Liver (tissue), 9 donors: ENCODE results near the gene TUBA8. TPM values are rescaled to one million over a fixed set of nuclear protein-coding genes. Genes with fewer than 3 reads are reported as not detected.

Source experiments
- DNase-seq: peaks from one replicate; pipeline ENCODE4 v3.0.0-alpha.2; 2017; ENCODE audit warnings: low spot score
- H3K27ac ChIP-seq, 2 donors: one replicate each; pipeline ENCODE4 v1.7.0; 2013; ENCODE audit warnings: inconsistent platforms in 2 of 2, low read length in 2 of 2, control low read depth in 1 of 2, low read depth in 1 of 2, mild to moderate bottlenecking in 1 of 2
- H3K27me3 ChIP-seq, 4 donors: one replicate each; pipeline versions ENCODE4 v1.6.1 to v1.7.0; 2013; ENCODE audit warnings: low read length in 3 of 4, inconsistent platforms in 1 of 4, mild to moderate bottlenecking in 1 of 4, moderate library complexity in 1 of 4; ENCODE audit not compliant: control insufficient read depth in 4 of 4, insufficient read depth in 4 of 4
- H3K36me3 ChIP-seq, 4 donors: one replicate each; pipeline versions ENCODE4 v1.6.1 to v1.7.0; 2013; ENCODE audit warnings: low read length in 3 of 4, mild to moderate bottlenecking in 3 of 4, low read depth in 1 of 4, moderate library complexity in 1 of 4; ENCODE audit not compliant: control insufficient read depth in 4 of 4, insufficient read depth in 3 of 4
- H3K4me1 ChIP-seq, 4 donors: one replicate each; pipeline versions ENCODE4 v1.6.1 to v1.7.0; 2013; ENCODE audit warnings: low read length in 3 of 4, mild to moderate bottlenecking in 3 of 4, moderate library complexity in 1 of 4; ENCODE audit not compliant: control insufficient read depth in 4 of 4, insufficient read depth in 4 of 4
- H3K4me3 ChIP-seq, 3 donors: one replicate each; pipeline versions ENCODE4 v1.6.1 to v1.7.0; 2013; ENCODE audit warnings: low read length in 3 of 3, control low read depth in 1 of 3, low read depth in 1 of 3, mild to moderate bottlenecking in 1 of 3
- H3K9ac ChIP-seq, 2 donors: one replicate each; pipeline ENCODE4 v1.7.0; 2013; ENCODE audit warnings: low read length in 2 of 2, mild to moderate bottlenecking in 2 of 2, moderate library complexity in 2 of 2, control low read depth in 1 of 2, low read depth in 1 of 2
- H3K9me3 ChIP-seq, 4 donors: one replicate each; pipeline versions ENCODE4 v1.6.1 to v1.7.0; 2013; ENCODE audit warnings: low read length in 3 of 4; ENCODE audit not compliant: control insufficient read depth in 4 of 4
- EGR1 ChIP-seq, 2 donors: IDR thresholded peaks; 2 replicates each; pipeline ENCODE4 v1.6.1; 2016 to 2018; ENCODE audit warnings: antibody characterized with exemption in 2 of 2, low read depth in 2 of 2
- FOXA1 ChIP-seq: IDR thresholded peaks from 2 replicates; pipeline ENCODE4 v1.6.1; 2016; ENCODE audit warnings: antibody characterized with exemption
- FOXA2 ChIP-seq: IDR thresholded peaks from 2 replicates; pipeline ENCODE4 v1.6.1; 2016; ENCODE audit warnings: antibody characterized with exemption
- GABPA ChIP-seq, 2 donors: IDR thresholded peaks in 1 of 2; conservative IDR thresholded peaks in 1 of 2; 2 replicates each; pipeline ENCODE4 v1.6.1; 2016; ENCODE audit warnings: antibody characterized with exemption in 2 of 2, mild to moderate bottlenecking in 1 of 2, moderate library complexity in 1 of 2
- HNF4A ChIP-seq, 2 donors: conservative IDR thresholded peaks; 2 replicates each; pipeline ENCODE4 v1.6.1; 2016; ENCODE audit warnings: antibody characterized with exemption in 2 of 2, mild to moderate bottlenecking in 2 of 2
- HNF4G ChIP-seq: IDR thresholded peaks from 2 replicates; pipeline ENCODE4 v1.6.1; 2016; ENCODE audit warnings: antibody characterized with exemption
- JUND ChIP-seq, 2 donors: IDR thresholded peaks; 2 replicates each; pipeline ENCODE4 v1.6.1; 2016; ENCODE audit warnings: antibody characterized with exemption in 2 of 2
- NR2F2 ChIP-seq: IDR thresholded peaks from 2 replicates; pipeline ENCODE4 v1.6.1; 2016; ENCODE audit warnings: antibody characterized with exemption
- RAD21 ChIP-seq, 2 donors: IDR thresholded peaks; 2 replicates each; pipeline ENCODE4 v1.6.1; 2016; ENCODE audit warnings: antibody characterized with exemption in 2 of 2, mild to moderate bottlenecking in 2 of 2
- RXRA ChIP-seq, 2 donors: IDR thresholded peaks; 2 replicates each; pipeline ENCODE4 v1.6.1; 2017 to 2018; ENCODE audit warnings: antibody characterized with exemption in 2 of 2, mild to moderate bottlenecking in 1 of 2
- SP1 ChIP-seq: IDR thresholded peaks from 2 replicates; pipeline ENCODE4 v1.6.1; 2018; ENCODE audit warnings: antibody characterized with exemption, mild to moderate bottlenecking
- TAF1 ChIP-seq: conservative IDR thresholded peaks from 2 replicates; pipeline ENCODE4 v1.6.1; 2016; ENCODE audit warnings: antibody characterized with exemption, mild to moderate bottlenecking
- YY1 ChIP-seq: IDR thresholded peaks from 2 replicates; pipeline ENCODE4 v1.6.1; 2016; ENCODE audit warnings: antibody characterized with exemption, mild to moderate bottlenecking
- WGBS: extraction: QIAGEN DNeasy Blood & Tissue Kit; methylation state at CpG from one replicate; pipeline ENCODE4 v1.1.7; 2013; 5-methylcytosine and 5-hydroxymethylcytosine counted together
- polyA plus RNA-seq, 2 donors: library from polyadenylated mRNA; stranded (reverse) in 1 of 2; unstranded in 1 of 2; fragments of 200-250 nt in 1 of 2; fragments of >200 nt in 1 of 2; fragmentation: Nextera tagmentation in 1 of 2; extraction: Ambion mirVana in 1 of 2; gene quantifications; one replicate each; pipeline versions ENCODE4 v1.2.1 to v1.2.3, GENCODE V29; 2013 to 2015
- total RNA-seq, 2 donors: library from RNA; depleted of rRNA; stranded (reverse); fragments of >200 nt; gene quantifications; one replicate each; pipeline ENCODE4 v1.2.3, GENCODE V29; 2014
- TF ChIP-seq, protein P1 (sequence below): IDR thresholded peaks from 2 replicates; pipeline ENCODE4 v1.6.1; 2016; ENCODE audit warnings: antibody characterized with exemption, mild to moderate bottlenecking
- TF ChIP-seq, protein P2 (sequence below): fragments of 150-350 bp; IDR thresholded peaks from 2 replicates; pipeline ENCODE4 v1.5.1; 2017; ENCODE audit warnings: improper control_type of control experiment, low read depth, low read length; ENCODE audit not compliant: missing input control
- TF ChIP-seq, protein P3 (sequence below): IDR thresholded peaks from 2 replicates; pipeline ENCODE4 v1.6.1; 2016; ENCODE audit warnings: antibody characterized with exemption
- donor health status: healthy.
- donor health status: healthy.
- donor health status: healthy.
- donor health status: healthy.
- donor health status: healthy.

The TUBA8 gene
- total and polyA plus RNA-seq, 4 donors = 0.82 to 3.1 (median 1.9) TPM

DNA sequence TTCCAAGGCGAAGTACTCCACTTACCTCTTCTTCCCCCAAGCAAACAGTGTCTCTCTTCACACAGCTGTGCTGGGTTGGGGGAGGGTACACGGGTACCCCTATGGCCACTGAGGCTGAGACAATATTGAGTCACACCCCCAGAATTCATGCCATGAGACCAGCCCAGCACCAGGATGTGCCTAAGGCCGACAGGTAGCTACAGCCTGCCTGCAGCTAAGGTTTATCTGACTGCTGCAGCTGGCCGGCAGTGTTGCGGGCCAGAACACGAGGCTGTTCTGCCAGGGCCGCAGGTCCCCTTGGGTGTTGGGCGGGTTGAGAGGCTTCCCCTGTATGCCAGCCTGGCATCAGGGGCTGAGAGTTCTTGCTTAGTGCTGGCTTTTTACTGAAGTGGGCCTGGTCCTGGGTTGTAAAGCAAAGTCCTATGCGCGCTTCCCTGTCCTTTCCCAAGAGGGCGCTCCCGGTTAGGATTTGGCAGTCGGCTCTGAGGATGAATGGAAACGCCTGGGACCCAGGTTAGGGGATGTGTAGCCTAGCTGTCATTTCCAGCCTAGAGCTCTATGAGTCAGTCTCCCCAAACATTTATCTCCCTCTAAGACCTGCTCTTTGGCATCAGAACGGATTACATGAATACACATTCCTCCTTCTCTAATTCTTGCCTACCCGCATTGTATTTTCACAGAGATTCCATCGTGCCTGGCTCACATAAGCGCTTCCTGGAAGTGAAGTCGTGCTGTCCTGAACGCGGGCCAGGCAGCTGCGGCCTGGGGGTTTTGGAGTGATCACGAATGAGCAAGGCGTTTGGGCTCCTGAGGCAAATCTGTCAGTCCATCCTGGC lies 46.5 kb downstream of the TUBA8 start:
- 65% methylated on average over 24 of the region's 24 CpGs for WGBS
- Histone ChIP-seq H3K9ac (no peak overlapping the region), H3K4me3 (no peak overlapping the region), H3K27ac (peak overlapping the region in 1 of 2 donors; percentile 25), H3K4me1 (no peaks in the 10 kb centered on the region), H3K9me3 (no peaks in the 10 kb centered on the region), H3K27me3 (no peaks in the 10 kb centered on the region), H3K36me3 (peaks cover 0 to 8% (median 6%) of the 10 kb centered on the region in 4 donors)
- peak; percentile 75 to 84 for TF ChIP-seq RAD21 (IDR thresholded peaks at IDR 0.05)
- TF ChIP-seq, protein P1, sequence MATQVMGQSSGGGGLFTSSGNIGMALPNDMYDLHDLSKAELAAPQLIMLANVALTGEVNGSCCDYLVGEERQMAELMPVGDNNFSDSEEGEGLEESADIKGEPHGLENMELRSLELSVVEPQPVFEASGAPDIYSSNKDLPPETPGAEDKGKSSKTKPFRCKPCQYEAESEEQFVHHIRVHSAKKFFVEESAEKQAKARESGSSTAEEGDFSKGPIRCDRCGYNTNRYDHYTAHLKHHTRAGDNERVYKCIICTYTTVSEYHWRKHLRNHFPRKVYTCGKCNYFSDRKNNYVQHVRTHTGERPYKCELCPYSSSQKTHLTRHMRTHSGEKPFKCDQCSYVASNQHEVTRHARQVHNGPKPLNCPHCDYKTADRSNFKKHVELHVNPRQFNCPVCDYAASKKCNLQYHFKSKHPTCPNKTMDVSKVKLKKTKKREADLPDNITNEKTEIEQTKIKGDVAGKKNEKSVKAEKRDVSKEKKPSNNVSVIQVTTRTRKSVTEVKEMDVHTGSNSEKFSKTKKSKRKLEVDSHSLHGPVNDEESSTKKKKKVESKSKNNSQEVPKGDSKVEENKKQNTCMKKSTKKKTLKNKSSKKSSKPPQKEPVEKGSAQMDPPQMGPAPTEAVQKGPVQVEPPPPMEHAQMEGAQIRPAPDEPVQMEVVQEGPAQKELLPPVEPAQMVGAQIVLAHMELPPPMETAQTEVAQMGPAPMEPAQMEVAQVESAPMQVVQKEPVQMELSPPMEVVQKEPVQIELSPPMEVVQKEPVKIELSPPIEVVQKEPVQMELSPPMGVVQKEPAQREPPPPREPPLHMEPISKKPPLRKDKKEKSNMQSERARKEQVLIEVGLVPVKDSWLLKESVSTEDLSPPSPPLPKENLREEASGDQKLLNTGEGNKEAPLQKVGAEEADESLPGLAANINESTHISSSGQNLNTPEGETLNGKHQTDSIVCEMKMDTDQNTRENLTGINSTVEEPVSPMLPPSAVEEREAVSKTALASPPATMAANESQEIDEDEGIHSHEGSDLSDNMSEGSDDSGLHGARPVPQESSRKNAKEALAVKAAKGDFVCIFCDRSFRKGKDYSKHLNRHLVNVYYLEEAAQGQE = no peak
- TF ChIP-seq FOXA1 = no peak
- TF ChIP-seq TAF1 = no peak
- TF ChIP-seq NR2F2 = no peak
- TF ChIP-seq HNF4G = peak; percentile 22
- TF ChIP-seq GABPA (IDR thresholded peaks at IDR 0.05 in 1 of 2, conservative IDR thresholded peaks at IDR 0.05 in 1 of 2) = no peak
- TF ChIP-seq, protein P2, sequence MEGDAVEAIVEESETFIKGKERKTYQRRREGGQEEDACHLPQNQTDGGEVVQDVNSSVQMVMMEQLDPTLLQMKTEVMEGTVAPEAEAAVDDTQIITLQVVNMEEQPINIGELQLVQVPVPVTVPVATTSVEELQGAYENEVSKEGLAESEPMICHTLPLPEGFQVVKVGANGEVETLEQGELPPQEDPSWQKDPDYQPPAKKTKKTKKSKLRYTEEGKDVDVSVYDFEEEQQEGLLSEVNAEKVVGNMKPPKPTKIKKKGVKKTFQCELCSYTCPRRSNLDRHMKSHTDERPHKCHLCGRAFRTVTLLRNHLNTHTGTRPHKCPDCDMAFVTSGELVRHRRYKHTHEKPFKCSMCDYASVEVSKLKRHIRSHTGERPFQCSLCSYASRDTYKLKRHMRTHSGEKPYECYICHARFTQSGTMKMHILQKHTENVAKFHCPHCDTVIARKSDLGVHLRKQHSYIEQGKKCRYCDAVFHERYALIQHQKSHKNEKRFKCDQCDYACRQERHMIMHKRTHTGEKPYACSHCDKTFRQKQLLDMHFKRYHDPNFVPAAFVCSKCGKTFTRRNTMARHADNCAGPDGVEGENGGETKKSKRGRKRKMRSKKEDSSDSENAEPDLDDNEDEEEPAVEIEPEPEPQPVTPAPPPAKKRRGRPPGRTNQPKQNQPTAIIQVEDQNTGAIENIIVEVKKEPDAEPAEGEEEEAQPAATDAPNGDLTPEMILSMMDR = peak; percentile 52
- TF ChIP-seq HNF4A (conservative IDR thresholded peaks at IDR 0.05) = peak; percentile 32 to 65
- TF ChIP-seq SP1 = no peak
- TF ChIP-seq EGR1 (IDR thresholded peaks at IDR 0.05; ENCODE audit: low read depth in 2 of 2) = no peak
- peak; percentile 68 for DNase-seq

DNA sequence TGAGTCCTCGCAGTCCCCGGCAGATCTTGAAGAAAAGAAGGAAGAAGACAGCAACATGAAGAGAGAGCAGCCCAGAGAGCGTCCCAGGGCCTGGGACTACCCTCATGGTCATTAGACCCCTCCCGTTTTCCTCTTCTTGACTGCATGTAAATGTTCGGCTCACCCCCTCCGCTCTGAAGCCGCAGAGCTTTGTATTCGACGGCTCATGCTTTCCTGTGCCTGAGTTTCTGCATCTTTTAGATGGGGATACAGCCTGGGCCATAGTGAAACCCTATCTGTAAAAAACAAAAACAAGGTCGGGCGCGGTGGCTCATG lies 47.1 kb downstream of the TUBA8 start:
- H3K27me3 ChIP-seq = no peaks in the 10 kb centered on the region
- no peak for DNase-seq
- no peak overlapping the region for H3K4me3 ChIP-seq
- H3K4me1 ChIP-seq = no peaks in the 10 kb centered on the region
- no peak overlapping the region for H3K9ac ChIP-seq
- 90% methylated on average over 12 of the region's 12 CpGs for WGBS
- H3K27ac ChIP-seq = peak overlapping the region in 1 of 2 donors; percentile 25
- H3K9me3 ChIP-seq = no peaks in the 10 kb centered on the region
- H3K36me3 ChIP-seq = peaks cover 0 to 8% (median 6%) of the 10 kb centered on the region in 4 donors
- TF ChIP-seq HNF4G = no peak
- no peak for TF ChIP-seq GABPA (IDR thresholded peaks at IDR 0.05 in 1 of 2, conservative IDR thresholded peaks at IDR 0.05 in 1 of 2)
- TF ChIP-seq TAF1 = no peak
- TF ChIP-seq, protein P2 = no peak
- TF ChIP-seq NR2F2 = no peak
- TF ChIP-seq YY1 = no peak
- no peak for TF ChIP-seq EGR1 (IDR thresholded peaks at IDR 0.05; ENCODE audit: low read depth in 2 of 2)
- no peak for TF ChIP-seq RXRA (IDR thresholded peaks at IDR 0.05)
- TF ChIP-seq, protein P1 = no peak
- no peak for TF ChIP-seq FOXA1
- TF ChIP-seq HNF4A (conservative IDR thresholded peaks at IDR 0.05) = no peak
- no peak for TF ChIP-seq FOXA2
- TF ChIP-seq JUND (IDR thresholded peaks at IDR 0.05) = no peak
- TF ChIP-seq, protein P3, sequence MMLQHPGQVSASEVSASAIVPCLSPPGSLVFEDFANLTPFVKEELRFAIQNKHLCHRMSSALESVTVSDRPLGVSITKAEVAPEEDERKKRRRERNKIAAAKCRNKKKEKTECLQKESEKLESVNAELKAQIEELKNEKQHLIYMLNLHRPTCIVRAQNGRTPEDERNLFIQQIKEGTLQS = no peak
- no peak for TF ChIP-seq SP1
